Panc1 (cell line): ENCODE data around the gene USF1. TPM values are rescaled to one million over a fixed set of nuclear protein-coding genes. Genes with fewer than 3 reads are reported as not detected.
A peak's percentile ranks its signal among the peaks of the same experiment; 100 is the strongest.

Experiments used
- ATAC-seq: fragments of 200-7000 bp; cut with Tn5 transposase; 2 replicates; pipeline ENCODE4 v1.9.1; 2020; ENCODE audit warnings: mild to moderate bottlenecking, moderate library complexity
- BruUV-seq: library from RNA; stranded (reverse); fragments of 400-500 nt; replicated peaks from 2 replicates; lab custom pipeline; 2021; lab: Mats Ljungman, UMichigan
- CTCF ChIA-PET: fragments of 300-600 bp; sonication (Branson Sonifier 250); formaldehyde crosslinking; loops from one replicate; lab custom pipeline; 2022; ENCODE audit warnings: antibody characterized with exemption; lab: Charles Lee
- POLR2A ChIA-PET: fragments of 300-600 bp; sonication (Branson Sonifier 250); formaldehyde crosslinking; loops from one replicate; lab custom pipeline; 2022; ENCODE audit warnings: antibody characterized with exemption; lab: Charles Lee
- DNase-seq: peaks from one replicate; pipeline ENCODE4 v3.0.0-alpha.2; 2010; ENCODE audit warnings: low read depth, low spot score
- H3K27ac ChIP-seq: 2 replicates; pipeline ENCODE4 v1.5.1; 2011; ENCODE audit warnings: mild to moderate bottlenecking, low read length, inconsistent platforms
- H3K27me3 ChIP-seq: fragments of 200-500 bp; sonication (Bioruptor generic); 2 replicates; pipeline ENCODE4 v1.6.0; 2014; ENCODE audit warnings: low read length, inconsistent platforms; ENCODE audit not compliant: control insufficient read depth, insufficient read depth
- H3K36me3 ChIP-seq: fragments of 200-500 bp; sonication (Bioruptor generic); 2 replicates; pipeline ENCODE4 v1.5.1; 2014; ENCODE audit warnings: inconsistent platforms, mild to moderate bottlenecking, low read length, moderate library complexity; ENCODE audit not compliant: control insufficient read depth, insufficient read depth
- H3K4me1 ChIP-seq: 2 replicates; pipeline ENCODE4 v1.5.1; 2011; ENCODE audit warnings: inconsistent platforms, mild to moderate bottlenecking, low read length, moderate library complexity; ENCODE audit not compliant: control insufficient read depth, insufficient read depth
- H3K4me3 ChIP-seq, 2 experiments: 2 replicates each; pipeline ENCODE4 v1.5.1; 2011 to 2012; ENCODE audit warnings: low read depth in 2 of 2, low read length in 2 of 2, mild to moderate bottlenecking in 2 of 2, inconsistent platforms in 1 of 2, moderate library complexity in 1 of 2
- H3K9me3 ChIP-seq: fragments of 200-500 bp; sonication (Bioruptor generic); 2 replicates; pipeline ENCODE4 v1.5.1; 2014; ENCODE audit warnings: low read depth, mild to moderate bottlenecking, inconsistent platforms, low read length, moderate library complexity; ENCODE audit not compliant: control insufficient read depth, insufficient read depth
- CTCF ChIP-seq: fragments of 450-650 bp; IDR thresholded peaks from 2 replicates; pipeline ENCODE4 v1.5.1; 2017; ENCODE audit warnings: mild to moderate bottlenecking
- POLR2AphosphoS5 ChIP-seq: IDR thresholded peaks from 2 replicates; pipeline ENCODE4 v1.6.1; 2012; ENCODE audit warnings: mild to moderate bottlenecking, low read depth, low read length, moderate library complexity
- REST ChIP-seq, 2 experiments: IDR thresholded peaks; 2 replicates each; pipeline ENCODE4 v1.6.1; 2011 to 2012; ENCODE audit warnings: low read depth in 2 of 2, control low read depth in 1 of 2, low read length in 1 of 2, mild to moderate bottlenecking in 1 of 2, moderate library complexity in 1 of 2; ENCODE audit not compliant: insufficient read depth in 1 of 2
- SIN3A ChIP-seq: IDR thresholded peaks from 2 replicates; pipeline ENCODE4 v1.6.1; 2012; ENCODE audit warnings: low read depth, mild to moderate bottlenecking, low read length, moderate library complexity, borderline replicate concordance; ENCODE audit not compliant: insufficient read depth
- TCF7L2 ChIP-seq: IDR thresholded peaks from 2 replicates; pipeline ENCODE4 v1.6.1; 2011; ENCODE audit warnings: mild to moderate bottlenecking, low read depth, low read length, inconsistent platforms
- in situ Hi-C: cut with HindIII; loops from 2 replicates; pipeline ENCODE4 v1.10.0; 2016; ENCODE audit warnings: low sequenced_read_pairs, low pct_unique_long_range_greater_than_20kb
- intact Hi-C: fragments of 100-400 bp; cut with micrococcal nuclease; formaldehyde crosslinking; loops from one replicate; pipeline ENCODE4 v1.10.0; 2022; ENCODE audit not compliant: unreplicated experiment
- total RNA-seq: library from RNA; stranded (reverse); gene quantifications from one replicate; pipeline ENCODE4 v1.2.1, GENCODE V29; 2021; ENCODE audit not compliant: unreplicated experiment

USF1 gene
- total RNA-seq, 1 experiment from 2014 or later = 57.7 TPM

- Histone ChIP-seq H3K4me3 (peak overlapping the region; percentile 69 to 93), H3K9me3 (peaks cover 13% of the 10 kb centered on the region; the same call in 1 of the 2 replicates), H3K4me1 (peaks cover 13% of the 10 kb centered on the region), H3K27me3 (no peaks in the 10 kb centered on the region), H3K36me3 (peaks cover 9% of the 10 kb centered on the region), H3K27ac (peak overlapping the region; percentile 99)
- intact Hi-C loops (loop anchor here (5.0 kb wide), 1 partner anchor 53 kb away; the partner anchor contains the start of gene KLHDC9), in situ Hi-C loops (no loop called here)
- ChIA-PET CTCF (interaction anchor here (0.5 to 1.4 kb wide), 2 partner anchors 53 to 176 kb away, joined by 3 to 6 read pairs; no protein-coding TSS in a partner anchor), POLR2A (no interaction called here)
- ATAC-seq (no peak), DNase-seq (no peak)
- no TSS peak for BruUV-seq
- no peak for TF ChIP-seq REST (IDR thresholded peaks at IDR 0.05; ENCODE audit: insufficient read depth in 1 of 2, low read depth in 2 of 2, low read length in 1 of 2)
- no peak for TF ChIP-seq TCF7L2
- no peak for TF ChIP-seq POLR2AphosphoS5
- no peak for TF ChIP-seq SIN3A
Observed at GRCh38 chr1:161044535-161044907, 1.3 kb downstream of the USF1 start.

GRCh38 chr1:161039546-161039945 lies 6.2 kb downstream of the USF1 start:
- ChIA-PET POLR2A (no interaction called here), CTCF (no interaction called here)
- no TSS peak for BruUV-seq
- Histone ChIP-seq H3K4me3 (no peak overlapping the region), H3K4me1 (peaks cover 15% of the 10 kb centered on the region), H3K9me3 (no peaks in the 10 kb centered on the region), H3K27me3 (no peaks in the 10 kb centered on the region), H3K27ac (no peak overlapping the region), H3K36me3 (peaks cover 9% of the 10 kb centered on the region)
- intact Hi-C loops = no loop called here
- ATAC-seq = no peak
- in situ Hi-C loops = no loop called here
- TF ChIP-seq REST (IDR thresholded peaks at IDR 0.05; ENCODE audit: insufficient read depth in 1 of 2, low read depth in 2 of 2, low read length in 1 of 2) (no peak), SIN3A (no peak), TCF7L2 (no peak), POLR2AphosphoS5 (no peak), CTCF (no peak)
- DNase-seq = no peak
